ENCODE data around the gene USP13. TPM values are rescaled to one million over a fixed set of nuclear protein-coding genes. Genes with fewer than 3 reads are reported as not detected.

The USP13 gene
- total and polyA plus RNA-seq, 4 donors = 2.4 to 7.3 (median 4.2) TPM

- no peak overlapping the region for H3K27ac ChIP-seq (ENCODE audit: low read depth in 1 of 2, low read length in 2 of 2)
- TF ChIP-seq TAF1 (conservative IDR thresholded peaks at IDR 0.05) (no peak), CTCF (IDR thresholded peaks at IDR 0.05; ENCODE audit: low read depth, low read length, missing input control) (no peak)
- H3K9ac ChIP-seq (ENCODE audit: low read depth in 1 of 2, low read length in 2 of 2) = no peak overlapping the region
- H3K27me3 ChIP-seq (ENCODE audit: control insufficient read depth in 4 of 4, insufficient read depth in 4 of 4, low read length in 3 of 4) = no peaks in the 10 kb centered on the region
- H3K4me3 ChIP-seq (ENCODE audit: low read depth in 1 of 3, low read length in 3 of 3) = no peak overlapping the region
- 91% methylated on average over 4 of the region's 4 CpGs for WGBS
- peaks cover 2 to 8% (median 4%) of the 10 kb centered on the region in 4 donors for H3K36me3 ChIP-seq (ENCODE audit: control insufficient read depth in 4 of 4, insufficient read depth in 3 of 4, low read depth in 1 of 4, low read length in 3 of 4)
- peaks cover 0 to 1% (median 0%) of the 10 kb centered on the region in 4 donors for H3K4me1 ChIP-seq (ENCODE audit: control insufficient read depth in 4 of 4, insufficient read depth in 4 of 4, low read length in 3 of 4)
- H3K9me3 ChIP-seq (ENCODE audit: control insufficient read depth in 4 of 4, low read length in 3 of 4) = no peaks in the 10 kb centered on the region
- DNase-seq (ENCODE audit: low spot score) = no peak
These were observed 92.2 kb downstream of the USP13 start for GRCh38 chr3:179745079-179745478.

- no peak for DNase-seq (ENCODE audit: low spot score)
- Histone ChIP-seq H3K4me1 (ENCODE audit: control insufficient read depth in 4 of 4, insufficient read depth in 4 of 4, low read length in 3 of 4) (no peaks in the 10 kb centered on the region), H3K9me3 (ENCODE audit: control insufficient read depth in 4 of 4, low read length in 3 of 4) (no peaks in the 10 kb centered on the region), H3K27ac (ENCODE audit: low read depth in 1 of 2, low read length in 2 of 2) (no peak overlapping the region), H3K36me3 (ENCODE audit: control insufficient read depth in 4 of 4, insufficient read depth in 3 of 4, low read depth in 1 of 4, low read length in 3 of 4) (peaks cover 2 to 8% (median 4%) of the 10 kb centered on the region in 4 donors), H3K9ac (ENCODE audit: low read depth in 1 of 2, low read length in 2 of 2) (no peak overlapping the region), H3K27me3 (ENCODE audit: control insufficient read depth in 4 of 4, insufficient read depth in 4 of 4, low read length in 3 of 4) (no peaks in the 10 kb centered on the region), H3K4me3 (ENCODE audit: low read depth in 1 of 3, low read length in 3 of 3) (no peak overlapping the region)
- no peak for TF ChIP-seq JUND (IDR thresholded peaks at IDR 0.05)
- no peak for TF ChIP-seq SP1 (IDR thresholded peaks at IDR 0.05)
- TF ChIP-seq ZBTB33 (IDR thresholded peaks at IDR 0.05) = no peak
- no peak for TF ChIP-seq FOXA1 (IDR thresholded peaks at IDR 0.05)
- TF ChIP-seq GABPA (IDR thresholded peaks at IDR 0.05 in 1 of 2, conservative IDR thresholded peaks at IDR 0.05 in 1 of 2) = no peak
- no peak for TF ChIP-seq RAD21 (IDR thresholded peaks at IDR 0.05)
- no peak for TF ChIP-seq CTCF (IDR thresholded peaks at IDR 0.05; ENCODE audit: low read depth, low read length, missing input control)
- TF ChIP-seq ATF3 (IDR thresholded peaks at IDR 0.05) = no peak
- TF ChIP-seq TAF1 (conservative IDR thresholded peaks at IDR 0.05) = no peak
- no peak for TF ChIP-seq YY1 (IDR thresholded peaks at IDR 0.05)
- TF ChIP-seq EGR1 (IDR thresholded peaks at IDR 0.05; ENCODE audit: low read depth in 2 of 2) = no peak
- no peak for TF ChIP-seq FOXA2 (IDR thresholded peaks at IDR 0.05)
- TF ChIP-seq HNF4G (IDR thresholded peaks at IDR 0.05) = no peak
- TF ChIP-seq RXRA (IDR thresholded peaks at IDR 0.05) = no peak
- TF ChIP-seq MAX (IDR thresholded peaks at IDR 0.05) = no peak
- TF ChIP-seq NR2F2 (IDR thresholded peaks at IDR 0.05) = no peak
- no peak for TF ChIP-seq REST (IDR thresholded peaks at IDR 0.05)
- no peak for TF ChIP-seq HNF4A (conservative IDR thresholded peaks at IDR 0.05)
- WGBS = 75% methylated on average over 5 of the region's 5 CpGs
These were observed 92.9 kb downstream of the USP13 start for GRCh38 chr3:179745716-179746115.
